Nucleus accumbens (tissue), 56 donors: ENCODE measurements around the gene SMOC2.
"Not testable (repeated sequence)": the region's sequence is repeated elsewhere in the genome, so short reads cannot be mapped to it uniquely, and the experiment has no call there.

Experiments
- DNase-seq, 56 donors: peaks; one replicate each; lab custom pipeline; 2025; lab: John Stamatoyannopoulos, UW

The SMOC2 gene

GRCh38 chr6:168670401-168670985 is 229.5 kb downstream of the SMOC2 start:
- no peak for DNase-seq

DNA sequence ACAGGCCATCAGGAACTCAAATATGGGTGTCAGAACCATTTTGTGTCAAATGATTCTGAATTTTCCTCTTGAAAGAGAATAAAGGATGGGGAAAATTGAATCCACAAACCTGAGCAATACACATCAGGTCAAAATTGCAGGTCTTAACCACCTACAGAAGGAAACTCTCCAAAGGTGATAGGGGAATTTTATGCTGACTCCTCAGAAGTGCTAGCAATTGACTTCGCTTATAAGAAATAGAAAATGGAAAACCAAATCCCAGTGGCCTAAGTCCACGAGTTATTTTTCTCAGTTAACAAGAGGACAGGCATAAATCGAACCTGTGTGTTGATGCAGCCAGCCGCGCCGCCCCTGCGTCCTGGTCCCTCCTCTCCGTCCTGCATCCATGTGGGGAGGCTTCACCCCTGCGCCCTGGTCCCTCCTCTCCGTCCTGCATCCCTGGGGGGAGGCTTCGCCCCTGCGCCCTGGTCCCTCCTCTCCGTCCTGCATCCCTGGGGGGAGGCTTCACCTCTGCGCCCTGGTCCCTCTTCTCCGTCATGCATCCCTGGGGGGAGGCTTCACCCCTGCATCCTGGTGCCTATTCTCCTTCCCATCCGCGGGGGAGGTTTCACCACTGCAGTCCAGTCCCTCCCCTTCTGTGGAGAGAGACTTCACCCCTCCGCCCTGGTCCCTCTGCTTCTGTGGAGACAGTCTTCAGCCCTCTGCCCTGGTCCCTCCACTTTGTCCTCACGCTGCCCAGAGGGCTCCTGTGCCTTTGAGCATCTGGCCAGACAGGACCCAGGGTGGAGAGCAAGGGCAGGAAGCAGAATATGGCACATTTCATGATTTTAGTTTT is 230.3 kb downstream of the SMOC2 start:
- no peak for DNase-seq

- no peak for DNase-seq
These were observed 231.0 kb downstream of the SMOC2 start for GRCh38 chr6:168671863-168672546.

DNA sequence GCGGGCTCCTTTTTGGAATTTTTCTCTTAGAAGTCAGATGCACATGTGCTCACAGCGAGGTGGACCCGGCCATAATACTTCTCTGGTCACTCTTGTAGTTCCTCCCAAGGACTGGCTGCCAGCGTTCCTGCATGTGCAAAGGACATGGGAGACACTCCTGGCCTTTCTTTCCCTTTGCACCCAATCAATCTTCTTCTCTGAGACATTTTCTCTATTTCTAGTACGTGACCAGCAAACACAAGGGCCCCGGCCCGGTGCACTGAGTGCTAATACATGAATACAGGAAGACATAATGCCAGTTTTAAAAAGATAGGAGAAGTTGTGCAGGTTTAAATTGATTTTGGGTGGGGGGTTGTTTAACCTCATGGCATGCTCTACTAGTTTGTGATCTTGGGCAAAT is 233.6 kb downstream of the SMOC2 start:
- no peak for DNase-seq

DNA sequence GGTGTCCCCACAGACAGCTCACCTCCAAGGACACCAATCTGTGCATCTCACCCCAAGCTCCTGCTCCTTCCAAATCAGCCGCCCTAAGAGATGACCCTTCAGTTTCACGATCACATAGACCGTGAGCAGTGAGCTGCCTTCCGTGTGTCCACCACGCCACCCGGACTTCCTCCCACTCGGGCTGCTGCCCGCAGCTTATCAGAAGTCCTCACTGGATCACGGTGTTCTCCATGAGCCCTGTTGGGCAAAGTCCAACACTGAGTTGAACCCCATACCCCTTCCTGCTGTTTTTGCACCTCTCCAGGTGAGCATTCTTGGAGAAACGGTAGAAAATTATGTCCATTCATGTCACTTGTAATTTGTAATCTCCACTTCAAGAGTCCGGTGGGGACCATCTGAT is 234.4 kb downstream of the SMOC2 start:
- DNase-seq, result no peak

DNA sequence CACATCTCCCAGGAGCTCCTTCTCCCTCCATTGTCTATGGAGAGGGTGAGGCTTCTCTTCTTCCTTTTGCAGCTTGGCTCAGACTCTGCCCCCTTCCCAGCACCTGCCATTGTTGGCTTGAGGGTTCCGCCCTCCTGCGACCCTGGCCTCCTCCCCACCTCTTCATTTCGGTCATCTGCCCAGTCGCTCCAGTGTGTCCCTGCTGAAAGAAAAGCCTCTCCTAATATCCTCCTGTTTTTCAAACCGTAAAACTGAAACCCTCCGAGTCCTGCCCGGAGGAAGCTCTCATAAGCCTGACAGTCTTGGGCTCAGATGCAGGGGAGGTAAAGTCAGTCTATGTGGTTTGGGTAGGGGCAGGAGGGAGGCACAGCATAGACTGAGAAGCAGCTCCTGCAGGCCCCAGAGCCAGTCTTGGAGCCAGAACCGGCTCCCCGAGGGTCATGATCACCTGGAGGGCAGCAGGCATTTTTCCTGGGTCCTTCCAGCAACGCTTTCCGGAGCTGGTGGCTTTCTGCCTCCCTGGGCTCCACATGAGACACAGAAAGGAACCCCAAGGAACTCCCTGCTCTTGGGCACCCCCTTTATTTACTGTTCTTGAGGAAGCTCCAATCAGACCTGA is 235.1 kb downstream of the SMOC2 start:
- DNase-seq, result no peak

DNA sequence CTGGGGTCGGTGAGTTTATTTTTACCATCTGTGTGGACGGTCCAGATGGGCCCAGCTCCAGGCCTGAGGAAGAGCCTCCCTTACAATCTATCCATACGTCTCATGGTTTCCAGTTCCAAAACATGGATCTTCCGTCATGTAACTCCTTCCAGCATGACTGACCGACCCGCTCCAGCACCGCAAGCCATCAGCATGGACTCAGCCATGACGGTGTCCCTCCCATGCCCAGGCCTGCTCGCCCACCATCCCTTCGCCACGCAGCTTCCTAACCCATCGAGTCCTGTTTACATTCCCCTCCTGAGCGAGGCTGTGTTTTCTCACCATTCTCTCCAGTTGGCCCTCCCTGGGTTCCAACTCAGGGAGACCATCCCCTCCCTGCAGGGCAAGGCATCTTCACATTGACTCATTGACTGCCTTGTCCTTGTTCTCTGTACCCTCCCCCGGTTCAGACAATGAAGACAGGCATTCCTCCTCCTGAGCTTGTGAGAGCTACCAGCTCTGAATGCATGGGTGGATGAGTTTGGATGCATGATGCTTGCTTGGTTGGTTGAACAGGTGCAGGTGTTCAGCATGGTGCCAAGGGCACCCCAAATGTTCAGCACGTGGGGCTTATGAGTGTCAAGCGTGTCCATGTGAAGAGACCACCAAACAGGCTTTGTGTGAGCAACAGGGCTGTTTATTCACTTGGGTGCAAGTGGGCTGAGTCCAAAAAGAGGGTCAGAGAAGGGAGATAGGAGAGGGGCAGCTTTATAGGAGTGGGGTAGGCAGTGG is 235.8 kb downstream of the SMOC2 start:
- DNase-seq, result no peak

DNA sequence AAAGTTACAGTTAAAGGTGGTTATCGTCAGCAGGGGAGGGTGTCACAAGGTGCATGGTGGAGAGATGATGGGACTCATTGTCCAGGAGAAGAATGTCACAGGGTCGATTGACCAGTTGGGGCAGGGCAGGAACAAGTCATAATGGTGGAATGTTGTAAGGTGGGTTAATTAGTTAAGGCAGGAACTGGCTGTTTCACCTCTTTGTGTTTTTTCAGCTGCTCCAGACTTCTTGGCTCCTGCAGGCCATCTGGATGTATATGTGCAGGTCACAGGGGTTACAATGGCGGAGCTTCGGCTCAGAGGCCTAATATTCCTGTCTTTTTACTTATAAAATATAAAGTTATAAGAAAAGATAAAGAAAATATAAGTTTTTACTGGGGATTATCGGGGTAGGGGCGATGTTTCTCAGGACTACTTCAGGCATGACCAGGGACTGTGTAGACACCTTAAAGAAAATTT is 236.4 kb downstream of the SMOC2 start:
- DNase-seq, result not testable (repeated sequence)

- no peak for DNase-seq
These were observed 237.1 kb downstream of the SMOC2 start for GRCh38 chr6:168678077-168678476.

DNA sequence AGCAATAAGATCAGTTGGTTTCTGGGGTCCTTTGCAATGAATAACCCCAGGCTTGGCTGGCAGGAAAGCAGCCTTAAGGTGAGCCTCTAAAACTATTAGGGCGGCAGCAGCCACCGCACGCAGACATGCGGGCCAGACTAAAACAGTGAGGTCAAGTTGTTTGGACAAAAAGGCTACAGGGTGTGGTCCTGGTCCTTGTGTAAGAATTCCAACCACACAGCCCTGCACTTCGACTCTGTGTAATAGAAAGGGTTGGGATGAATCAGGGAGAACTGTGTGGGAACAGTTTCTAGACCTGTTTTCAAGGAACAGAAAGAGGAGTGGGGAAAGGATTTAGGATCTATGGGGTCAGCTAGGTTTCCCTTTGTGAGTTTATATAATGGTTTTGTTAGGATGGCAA is 237.6 kb downstream of the SMOC2 start:
- no peak for DNase-seq

DNA sequence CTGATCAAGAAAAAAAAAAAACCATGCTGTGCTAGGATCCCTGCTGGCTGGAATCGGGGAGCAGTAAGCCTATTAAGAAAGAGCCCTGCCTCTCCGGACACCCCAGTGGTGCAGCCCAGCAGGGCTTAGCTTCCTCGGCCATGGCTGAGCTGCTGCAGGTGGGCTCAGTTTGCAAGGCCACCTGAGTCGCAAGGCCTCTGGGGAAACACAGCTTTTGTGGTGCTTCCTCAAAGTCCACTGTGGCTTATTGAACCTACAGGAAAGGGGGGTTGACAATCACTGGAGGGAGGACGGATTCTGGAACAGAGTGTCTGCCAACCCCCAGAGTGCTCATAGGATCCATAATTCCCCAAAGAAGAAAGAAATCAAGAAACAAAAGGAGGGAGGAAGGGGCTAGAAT is 240.8 kb downstream of the SMOC2 start:
- no peak for DNase-seq

- peak in 17 of 56 donors; percentile 7 to 52 (median 18) for DNase-seq
These were observed 242.6 kb downstream of the SMOC2 start for GRCh38 chr6:168683621-168684020.

DNA sequence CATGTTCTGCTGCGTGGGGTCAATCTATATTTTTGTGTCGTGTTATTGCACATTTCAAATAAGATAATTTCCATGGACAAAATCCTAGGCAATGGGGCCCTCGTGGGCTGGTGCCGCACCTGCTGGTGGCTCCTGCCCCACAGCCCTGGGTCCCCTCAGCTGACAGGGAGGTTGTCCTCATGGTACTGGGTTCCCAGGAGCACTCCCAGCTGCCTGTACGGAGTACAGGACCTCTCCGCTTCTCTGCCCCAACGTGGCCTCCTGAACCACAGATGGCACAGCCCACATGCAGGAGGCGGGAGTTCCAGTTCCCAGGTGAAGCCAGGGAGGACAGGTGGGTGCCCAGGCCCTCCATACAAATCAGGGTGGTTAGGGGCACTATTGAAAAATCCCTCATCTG is 243.5 kb downstream of the SMOC2 start:
- DNase-seq, result no peak

GRCh38 chr6:168684906-168685305 is 243.9 kb downstream of the SMOC2 start:
- no peak for DNase-seq

DNA sequence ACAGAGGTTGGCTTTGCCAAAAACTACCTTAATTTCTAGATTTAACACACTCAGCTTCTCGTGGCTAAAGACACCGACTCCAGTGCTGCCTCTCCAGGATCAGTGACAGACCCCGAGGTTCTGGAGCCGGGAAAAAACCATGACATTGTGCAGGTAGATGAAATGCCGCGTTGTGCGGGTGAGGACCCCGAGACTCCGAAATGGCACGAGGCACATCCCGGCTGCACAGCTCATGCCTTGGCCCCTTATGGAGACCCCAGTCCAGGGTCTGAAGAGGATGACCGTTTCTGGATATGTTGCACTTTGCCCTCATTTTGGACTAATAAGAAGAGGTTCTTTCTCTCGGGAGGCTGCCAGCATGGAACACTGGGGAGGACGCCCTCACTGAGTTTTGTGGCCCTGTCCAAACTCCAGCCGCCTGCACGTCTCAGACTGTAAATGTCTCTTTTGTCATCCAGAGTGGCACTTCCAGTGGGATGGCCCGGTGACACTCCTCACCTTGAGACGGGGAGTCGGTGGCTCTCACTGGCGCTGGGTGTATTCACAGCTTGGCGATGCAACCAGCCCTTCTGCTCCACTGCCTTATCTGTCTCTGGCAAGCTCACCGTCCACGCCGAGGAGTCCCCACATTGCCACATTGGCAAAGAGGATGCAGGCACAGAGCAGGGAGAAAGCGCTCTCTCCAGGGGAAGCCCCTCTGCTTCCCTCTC is 245.2 kb downstream of the SMOC2 start:
- no peak for DNase-seq

GRCh38 chr6:168686831-168687730 is 246.1 kb downstream of the SMOC2 start:
- no peak for DNase-seq

DNA sequence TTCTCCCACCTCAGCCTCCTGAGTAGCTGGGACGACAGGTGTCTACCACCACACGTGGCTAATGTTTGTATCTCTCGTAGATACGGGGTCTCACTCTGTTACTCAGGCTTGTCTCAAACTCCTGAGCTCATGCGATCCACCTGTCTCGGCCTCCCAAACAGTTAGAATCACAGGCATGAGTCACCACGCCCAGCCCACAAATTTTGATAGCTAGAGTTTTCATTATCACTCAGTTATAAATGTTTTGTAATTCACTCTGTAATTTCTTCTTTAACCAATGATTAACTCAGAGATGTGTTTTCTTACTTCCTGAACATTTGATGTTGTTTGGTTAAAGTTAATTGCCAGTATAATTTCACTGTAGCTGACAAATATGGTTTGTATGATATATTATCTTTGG is 249.3 kb downstream of the SMOC2 start:
- DNase-seq, result no peak

DNA sequence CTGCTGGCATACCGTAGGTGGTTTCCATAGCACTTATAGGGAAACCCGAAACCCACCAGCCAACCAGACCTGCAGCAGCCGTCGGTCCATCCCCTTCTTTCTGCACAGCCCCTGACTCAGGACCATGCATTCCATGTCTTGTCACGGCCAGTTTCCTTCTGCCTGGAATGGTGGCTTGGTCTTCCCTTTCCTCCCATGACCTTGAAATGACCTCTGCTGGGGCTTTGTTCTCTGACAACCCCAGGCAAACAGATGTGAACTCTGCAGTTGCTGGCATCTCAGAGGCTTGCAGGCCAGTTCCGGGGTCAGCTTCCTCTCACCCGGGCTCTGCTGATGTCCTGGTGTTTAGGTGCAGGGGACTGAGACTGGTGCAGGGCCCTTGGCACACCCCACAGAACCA is 250.8 kb downstream of the SMOC2 start:
- DNase-seq, result no peak
